Keratinocyte (primary cell): Measurements from ENCODE around the gene ZNF98. TPM values are rescaled to one million over a fixed set of nuclear protein-coding genes. Genes with fewer than 3 reads are reported as not detected.

Experiments used
- DNase-seq: peaks from one replicate; pipeline ENCODE4 v3.0.0-alpha.2; 2011; ENCODE audit warnings: low read depth, missing footprints, low spot score
- FAIRE-seq: peaks from 2 replicates; lab custom pipeline; 2011; peaks lifted over from hg19 to GRCh38; lab: Jason Lieb, UNC
- H2AFZ ChIP-seq: 2 replicates; pipeline ENCODE4 v1.6.0; 2012; ENCODE audit warnings: low read length, control low read depth, inconsistent platforms; ENCODE audit not compliant: control insufficient read depth
- H3K27ac ChIP-seq: 2 replicates; pipeline ENCODE4 v1.5.1; 2011; ENCODE audit warnings: low read length; ENCODE audit not compliant: control insufficient read depth, insufficient read depth
- H3K27me3 ChIP-seq: 3 replicates; pipeline ENCODE4 v1.6.0; 2011; ENCODE audit warnings: low read length; ENCODE audit not compliant: control insufficient read depth, insufficient read depth; ENCODE audit errors: extremely low read depth
- H3K36me3 ChIP-seq, 2 experiments: 2 replicates in 1 of 2; 3 replicates in 1 of 2; pipeline ENCODE4 v1.5.1; 2011; ENCODE audit warnings: low read length in 2 of 2, mild to moderate bottlenecking in 1 of 2; ENCODE audit not compliant: control insufficient read depth in 2 of 2, insufficient read depth in 2 of 2; ENCODE audit errors: extremely low read depth in 1 of 2
- H3K4me1 ChIP-seq: 3 replicates; pipeline ENCODE4 v1.5.1; 2011; ENCODE audit warnings: low read length; ENCODE audit not compliant: control insufficient read depth, insufficient read depth; ENCODE audit errors: extremely low read depth
- H3K4me2 ChIP-seq: 3 replicates; pipeline ENCODE4 v1.6.0; 2011; ENCODE audit warnings: low read depth, low read length; ENCODE audit not compliant: control insufficient read depth, insufficient read depth; ENCODE audit errors: extremely low read depth
- H3K4me3 ChIP-seq, 3 experiments: fragments of 200-600 bp in 1 of 3; sonication (generic) in 1 of 3; 2 replicates in 2 of 3; 3 replicates in 1 of 3; pipeline ENCODE4 v1.5.1; 2011 to 2016; ENCODE audit warnings: low read length in 3 of 3, mild to moderate bottlenecking in 3 of 3, control low read depth in 2 of 3, inconsistent platforms in 1 of 3, low read depth in 1 of 3, mixed read lengths in 1 of 3, mixed run types in 1 of 3, moderate library complexity in 1 of 3; ENCODE audit not compliant: control insufficient read depth in 2 of 3, insufficient read depth in 2 of 3; ENCODE audit errors: extremely low read depth in 1 of 3
- H3K79me2 ChIP-seq: 2 replicates; pipeline ENCODE4 v1.6.0; 2012; ENCODE audit warnings: low read length; ENCODE audit not compliant: control insufficient read depth, insufficient read depth
- H3K9ac ChIP-seq: 3 replicates; pipeline ENCODE4 v1.6.0; 2011; ENCODE audit warnings: low read length; ENCODE audit not compliant: control insufficient read depth, insufficient read depth; ENCODE audit errors: extremely low read depth
- H3K9me1 ChIP-seq: 3 replicates; pipeline ENCODE4 v1.6.0; 2011; ENCODE audit warnings: low read length; ENCODE audit not compliant: control insufficient read depth, insufficient read depth; ENCODE audit errors: extremely low read depth
- H3K9me3 ChIP-seq: 2 replicates; pipeline ENCODE4 v1.5.1; 2012; ENCODE audit warnings: low read depth, low read length; ENCODE audit not compliant: control insufficient read depth
- H4K20me1 ChIP-seq: 3 replicates; pipeline ENCODE4 v1.6.0; 2011; ENCODE audit warnings: low read length; ENCODE audit not compliant: control insufficient read depth, insufficient read depth; ENCODE audit errors: extremely low read depth
- EZH2 ChIP-seq: IDR thresholded peaks from one replicate; pipeline ENCODE4 v1.6.1; 2012; ENCODE audit warnings: inconsistent platforms, mild to moderate bottlenecking, low read length, moderate library complexity
- dilution Hi-C: fragments of 300-500 bp; cut with MboI; formaldehyde crosslinking; loops from one replicate; pipeline ENCODE4 v1.7.0; 2020; ENCODE audit warnings: low sequenced_read_pairs; ENCODE audit not compliant: extremely low pct_ligation_motif_present
- polyA plus RNA-seq, 5 experiments: library from polyadenylated mRNA; depleted of rRNA in 3 of 5; stranded (reverse) in 3 of 5; stranded (forward) in 1 of 5; unstranded in 1 of 5; fragments of >200 nt; gene quantifications; 1 replicate in 1 of 5; 2 replicates in 3 of 5; 3 replicates in 1 of 5; pipeline versions ENCODE4 v1.2.1 to v1.2.3, GENCODE V29; 2011 to 2012; ENCODE audit warnings: missing spikeins in 2 of 5, low read depth in 1 of 5, low replicate concordance in 1 of 5
- TF ChIP-seq, protein P1 (sequence below), 3 experiments: IDR thresholded peaks in 1 of 3; conservative IDR thresholded peaks in 1 of 3; optimal IDR thresholded peaks in 1 of 3; 2 replicates in 2 of 3; 3 replicates in 1 of 3; pipeline versions ENCODE3 to v1.5.1; 2011; ENCODE audit warnings: low read length in 3 of 3, mild to moderate bottlenecking in 3 of 3, moderate library complexity in 2 of 3, control low read depth in 1 of 3, inconsistent platforms in 1 of 3; ENCODE audit not compliant: insufficient read depth in 2 of 3; ENCODE audit errors: extremely low read depth in 1 of 3

The ZNF98 gene
- polyA plus RNA-seq, 1 donor (not counting 4 experiments of a cell fraction or from before 2014, with no cell fraction given) = not detected

DNA sequence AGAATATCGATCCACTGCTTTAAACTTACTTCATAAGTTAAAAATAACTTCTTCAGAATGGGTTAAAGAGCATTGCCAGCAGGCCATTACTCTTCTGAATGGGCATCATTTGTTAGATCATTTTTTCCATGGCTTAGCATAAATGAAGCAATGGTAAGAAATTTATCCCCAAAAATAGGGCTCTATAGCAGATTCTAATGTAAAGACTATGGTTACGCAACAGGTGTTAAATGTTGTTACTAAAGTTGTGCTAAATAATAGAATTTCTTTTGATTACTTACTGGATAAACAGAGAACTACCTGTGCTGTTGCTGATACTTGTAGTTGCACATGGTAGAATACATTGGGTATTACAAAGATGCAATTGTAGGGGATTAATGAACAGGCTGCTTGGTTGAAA, 15.9 kb upstream of the ZNF98 start:
- DNase-seq (no peak), FAIRE-seq (no peak)
- H3K27ac ChIP-seq = no peak overlapping the region
- no peaks in the 10 kb centered on the region for H3K36me3 ChIP-seq
- no peaks in the 10 kb centered on the region for H3K27me3 ChIP-seq
- no peaks in the 10 kb centered on the region for H4K20me1 ChIP-seq
- TF ChIP-seq, protein P1, sequence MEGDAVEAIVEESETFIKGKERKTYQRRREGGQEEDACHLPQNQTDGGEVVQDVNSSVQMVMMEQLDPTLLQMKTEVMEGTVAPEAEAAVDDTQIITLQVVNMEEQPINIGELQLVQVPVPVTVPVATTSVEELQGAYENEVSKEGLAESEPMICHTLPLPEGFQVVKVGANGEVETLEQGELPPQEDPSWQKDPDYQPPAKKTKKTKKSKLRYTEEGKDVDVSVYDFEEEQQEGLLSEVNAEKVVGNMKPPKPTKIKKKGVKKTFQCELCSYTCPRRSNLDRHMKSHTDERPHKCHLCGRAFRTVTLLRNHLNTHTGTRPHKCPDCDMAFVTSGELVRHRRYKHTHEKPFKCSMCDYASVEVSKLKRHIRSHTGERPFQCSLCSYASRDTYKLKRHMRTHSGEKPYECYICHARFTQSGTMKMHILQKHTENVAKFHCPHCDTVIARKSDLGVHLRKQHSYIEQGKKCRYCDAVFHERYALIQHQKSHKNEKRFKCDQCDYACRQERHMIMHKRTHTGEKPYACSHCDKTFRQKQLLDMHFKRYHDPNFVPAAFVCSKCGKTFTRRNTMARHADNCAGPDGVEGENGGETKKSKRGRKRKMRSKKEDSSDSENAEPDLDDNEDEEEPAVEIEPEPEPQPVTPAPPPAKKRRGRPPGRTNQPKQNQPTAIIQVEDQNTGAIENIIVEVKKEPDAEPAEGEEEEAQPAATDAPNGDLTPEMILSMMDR (optimal IDR thresholded peaks at IDR 0.05 in 1 of 3, IDR thresholded peaks at IDR 0.05 in 1 of 3, conservative IDR thresholded peaks at IDR 0.05 in 1 of 3; ENCODE audit: extremely low read depth in 1 of 3, insufficient read depth in 2 of 3, low read length in 3 of 3) = no peak
- no peak for TF ChIP-seq EZH2
- no peak overlapping the region for H3K4me2 ChIP-seq
- no peak overlapping the region for H3K4me3 ChIP-seq
- dilution Hi-C loops = no loop called here
- H3K9me3 ChIP-seq = peaks cover 2% of the 10 kb centered on the region
- H3K4me1 ChIP-seq = no peaks in the 10 kb centered on the region
- no peak overlapping the region for H3K9ac ChIP-seq
- no peak overlapping the region for H2AFZ ChIP-seq
- H3K79me2 ChIP-seq = no peaks in the 10 kb centered on the region
- no peaks in the 10 kb centered on the region for H3K9me1 ChIP-seq

DNA sequence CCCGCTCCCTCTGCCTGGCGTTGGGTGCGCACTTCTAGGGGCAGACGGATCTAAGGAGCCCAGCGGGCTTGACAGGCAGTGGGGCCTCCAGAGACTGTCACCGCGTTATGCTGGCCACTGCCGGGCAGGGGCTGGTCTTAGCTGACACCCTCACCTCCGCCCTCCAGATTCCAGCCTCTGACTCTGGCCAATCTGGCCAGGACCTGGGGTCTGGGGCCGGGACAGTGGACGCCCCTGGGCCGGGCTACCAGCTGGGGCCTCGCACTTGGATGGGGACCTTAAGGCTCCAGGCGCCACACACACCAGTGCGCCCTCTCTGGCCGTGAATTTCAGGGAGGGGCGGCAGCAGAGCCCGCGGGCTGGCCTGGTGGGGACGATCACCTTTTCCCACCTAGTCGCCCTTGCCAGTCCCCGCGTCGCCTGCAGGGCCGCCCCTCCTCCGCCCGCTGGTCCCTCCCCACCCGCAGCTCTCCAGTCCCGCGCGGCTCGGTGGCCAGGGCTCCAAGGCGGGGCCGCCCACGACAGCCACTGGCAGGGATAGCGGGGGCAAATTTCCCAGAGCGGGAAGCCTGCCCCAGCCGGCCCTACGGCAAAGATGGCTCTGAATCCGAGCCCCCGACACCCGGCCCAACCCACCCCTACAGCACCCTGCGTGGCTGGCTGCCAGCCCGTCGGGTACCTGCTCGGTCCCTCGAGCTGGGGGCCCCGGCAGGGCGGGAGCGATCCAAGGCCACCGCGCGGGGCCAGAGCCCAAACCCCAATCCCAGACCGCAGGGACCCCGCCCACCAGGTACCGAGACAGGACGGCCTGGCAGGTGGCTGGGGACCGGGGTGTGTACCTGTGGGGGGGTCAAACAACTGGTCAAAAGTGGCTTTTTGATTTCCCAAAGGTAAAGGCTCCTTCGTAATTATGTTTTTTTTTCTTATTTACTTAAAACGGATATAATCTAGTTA, 6.1 kb upstream of the ZNF98 start:
- no peaks in the 10 kb centered on the region for H3K4me1 ChIP-seq
- FAIRE-seq (no peak), DNase-seq (no peak)
- no peak overlapping the region for H2AFZ ChIP-seq
- no peak for TF ChIP-seq EZH2
- TF ChIP-seq, protein P1 (optimal IDR thresholded peaks at IDR 0.05 in 1 of 3, IDR thresholded peaks at IDR 0.05 in 1 of 3, conservative IDR thresholded peaks at IDR 0.05 in 1 of 3; ENCODE audit: extremely low read depth in 1 of 3, insufficient read depth in 2 of 3, low read length in 3 of 3) = no peak
- no peak overlapping the region for H3K9ac ChIP-seq
- H4K20me1 ChIP-seq = no peaks in the 10 kb centered on the region
- dilution Hi-C loops = no loop called here
- H3K79me2 ChIP-seq = no peaks in the 10 kb centered on the region
- H3K9me3 ChIP-seq = peaks cover 2% of the 10 kb centered on the region
- no peaks in the 10 kb centered on the region for H3K36me3 ChIP-seq
- no peaks in the 10 kb centered on the region for H3K9me1 ChIP-seq
- no peak overlapping the region for H3K4me3 ChIP-seq
- H3K27ac ChIP-seq = no peak overlapping the region
- H3K4me2 ChIP-seq = no peak overlapping the region
- no peaks in the 10 kb centered on the region for H3K27me3 ChIP-seq
